ENCODE data around the gene DIP2C.

DIP2C gene

DNA sequence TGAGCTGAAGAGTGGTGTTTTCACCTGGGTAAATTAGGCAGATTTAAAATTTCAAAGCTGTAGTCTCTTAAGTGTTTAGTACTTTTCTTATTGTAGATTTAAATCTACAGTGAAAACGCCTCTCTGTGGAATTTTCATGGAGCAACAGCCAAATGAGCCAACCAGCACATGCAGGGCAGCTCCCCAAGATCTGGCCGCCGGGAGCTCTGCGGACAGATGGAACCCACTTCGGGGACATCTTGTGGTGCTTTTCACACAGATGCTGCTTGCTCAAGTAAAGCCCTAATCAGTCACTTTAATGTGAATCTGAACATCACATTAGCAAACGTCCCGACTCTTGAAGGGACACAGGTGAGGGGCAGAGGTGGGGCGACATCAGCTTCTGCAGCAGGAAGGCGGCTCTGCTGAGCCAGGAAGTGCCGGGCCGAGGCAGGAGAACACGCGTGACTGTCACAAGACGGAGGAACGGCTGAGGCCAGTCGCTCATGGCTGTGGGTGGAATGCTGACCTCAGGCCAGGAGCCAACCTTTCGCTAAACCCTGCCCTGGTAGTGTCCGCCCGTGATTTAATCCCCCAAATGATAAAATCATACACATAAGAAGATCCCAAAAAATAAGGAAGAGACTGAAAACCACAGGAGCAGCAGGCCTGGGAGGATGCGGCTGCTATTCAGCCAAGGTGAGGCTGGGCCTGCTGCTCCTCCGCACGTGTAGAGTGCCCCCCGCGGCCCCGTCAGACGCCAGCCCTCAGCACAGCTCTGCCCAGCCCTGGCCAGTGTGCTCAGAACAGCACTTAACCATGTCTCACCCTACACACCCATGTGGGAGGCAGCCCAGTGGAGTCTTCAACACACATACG is 297.4 kb downstream of the DIP2C start:
- no peak for DNase-seq (ENCODE audit: low read depth in 2 of 2)

DNA sequence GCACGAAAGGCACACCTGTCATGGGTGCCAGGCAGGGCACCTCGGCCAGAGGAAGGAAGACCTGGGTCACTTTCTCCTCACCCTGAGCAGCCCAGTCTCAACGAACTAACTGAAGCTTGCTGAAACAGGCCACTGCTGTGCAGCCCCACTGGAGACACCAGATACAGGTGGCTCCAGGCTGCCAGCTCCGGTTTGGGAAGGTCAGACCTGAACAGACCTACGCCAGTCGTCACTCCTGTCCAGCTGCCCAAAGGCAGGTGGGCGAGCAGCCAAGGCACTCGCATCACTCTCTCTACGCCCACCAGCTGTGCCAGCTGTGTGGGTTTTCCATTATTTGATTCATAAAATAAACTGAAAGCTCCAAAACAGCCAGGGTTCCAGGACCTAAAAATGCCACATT is 298.2 kb downstream of the DIP2C start:
- no peak for DNase-seq (ENCODE audit: low read depth in 2 of 2)

DNA sequence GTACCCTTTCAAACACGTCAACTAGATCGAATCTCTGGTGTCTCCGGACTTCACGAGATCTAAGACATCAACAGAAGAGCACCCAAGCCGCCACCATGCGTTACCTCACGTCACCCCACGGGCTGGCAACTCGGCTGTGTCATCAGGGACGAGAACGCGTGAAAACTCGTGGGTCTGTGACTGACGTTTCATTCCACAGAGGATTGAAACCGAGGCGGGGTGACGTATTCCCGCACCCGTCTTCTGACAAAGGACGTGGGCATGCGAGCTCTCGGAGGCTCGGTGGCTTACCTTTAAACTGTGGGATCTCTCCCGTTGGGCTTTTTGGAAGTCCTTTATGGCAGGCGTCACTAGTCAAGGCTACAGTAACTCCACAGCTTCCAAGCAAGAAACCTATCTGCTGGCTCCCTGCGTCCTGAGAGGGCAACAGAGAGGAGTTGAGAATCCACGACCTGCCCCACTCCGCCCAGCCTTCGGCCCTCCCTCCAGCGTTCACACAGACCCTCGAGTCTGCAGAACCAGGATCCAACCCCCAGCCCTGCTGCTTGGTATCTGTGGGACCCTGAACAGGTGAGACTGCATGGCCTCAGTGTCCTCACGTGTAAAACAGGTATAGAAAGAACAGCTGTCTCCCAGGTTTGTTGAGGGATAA is 298.9 kb downstream of the DIP2C start:
- no peak for DNase-seq (ENCODE audit: low read depth in 2 of 2)

DNA sequence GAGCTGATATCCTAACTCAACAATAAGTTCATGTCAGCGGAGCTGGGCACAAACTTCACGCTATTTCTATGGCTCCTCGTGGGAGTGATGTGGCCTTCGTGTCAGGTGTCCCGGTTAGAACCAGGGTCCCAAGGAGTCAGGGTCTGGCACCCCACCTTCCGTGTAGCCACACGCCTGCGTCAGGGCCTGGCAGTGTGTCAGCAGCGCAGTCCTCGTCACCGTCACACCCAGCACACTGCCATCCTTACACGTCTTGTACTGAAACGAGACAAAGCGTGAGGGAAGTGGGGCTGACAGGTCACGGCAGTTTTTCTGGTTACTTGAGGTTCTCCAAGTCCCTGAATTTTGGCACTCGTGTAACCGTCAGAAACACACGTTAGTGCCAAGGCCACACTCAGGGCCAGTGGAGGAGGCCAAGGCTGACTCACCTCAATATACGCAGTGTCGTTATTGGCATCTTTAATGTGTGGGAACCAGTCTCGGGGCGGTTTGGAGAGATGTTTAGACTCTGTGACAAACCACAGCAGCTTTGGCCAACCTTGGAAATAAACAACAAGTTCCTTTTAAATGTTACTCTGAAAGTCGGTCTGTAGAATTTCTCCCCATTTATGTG is 299.5 kb downstream of the DIP2C start:
- DNase-seq (ENCODE audit: low read depth in 2 of 2) = no peak

DNA sequence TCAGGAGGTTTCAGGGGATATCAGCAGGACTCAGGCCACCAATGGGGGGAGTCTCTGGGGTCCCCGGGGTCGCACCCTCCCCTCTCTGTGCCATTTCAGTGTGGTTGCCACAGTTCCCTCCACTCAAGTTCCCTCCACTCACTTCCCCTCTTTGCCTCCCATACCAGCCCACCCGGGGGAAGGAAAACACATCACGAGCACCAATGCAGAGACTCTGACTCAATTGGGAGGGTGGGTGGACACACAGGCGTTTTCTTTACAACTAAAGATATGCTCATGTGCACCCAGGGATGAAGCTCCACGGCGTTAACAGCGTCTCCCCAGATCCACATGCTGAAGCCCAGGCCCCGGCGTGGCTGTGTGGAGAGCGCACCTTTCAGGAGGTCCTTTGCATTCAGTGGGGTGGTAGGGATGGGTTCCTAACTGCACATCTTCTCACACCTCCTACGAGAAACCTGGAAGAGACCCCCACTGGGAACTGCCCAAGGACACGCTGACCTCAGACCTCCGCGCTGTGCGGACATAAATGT is 300.1 kb downstream of the DIP2C start:
- DNase-seq (ENCODE audit: low read depth in 2 of 2) = no peak

DNA sequence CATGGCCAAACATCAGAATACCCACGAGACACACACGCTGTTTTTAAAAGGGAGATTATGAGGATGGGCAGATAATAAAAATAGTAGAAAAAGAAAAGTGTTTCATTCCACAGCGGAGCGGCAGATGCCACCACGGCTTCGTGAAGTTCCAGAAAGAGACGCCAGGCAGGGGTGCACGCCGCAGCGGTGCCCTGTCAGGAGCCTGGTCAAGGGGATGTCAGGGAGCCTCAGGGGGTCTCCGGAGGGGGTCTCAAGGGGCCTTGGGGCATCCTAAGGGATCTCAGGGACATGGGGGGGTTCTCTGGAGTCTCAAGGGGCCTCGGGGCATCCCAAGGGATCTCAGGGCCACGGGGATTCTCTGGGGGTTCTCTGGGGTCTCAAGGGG is 300.8 kb downstream of the DIP2C start:
- no peak for DNase-seq (ENCODE audit: low read depth in 2 of 2)

DNA sequence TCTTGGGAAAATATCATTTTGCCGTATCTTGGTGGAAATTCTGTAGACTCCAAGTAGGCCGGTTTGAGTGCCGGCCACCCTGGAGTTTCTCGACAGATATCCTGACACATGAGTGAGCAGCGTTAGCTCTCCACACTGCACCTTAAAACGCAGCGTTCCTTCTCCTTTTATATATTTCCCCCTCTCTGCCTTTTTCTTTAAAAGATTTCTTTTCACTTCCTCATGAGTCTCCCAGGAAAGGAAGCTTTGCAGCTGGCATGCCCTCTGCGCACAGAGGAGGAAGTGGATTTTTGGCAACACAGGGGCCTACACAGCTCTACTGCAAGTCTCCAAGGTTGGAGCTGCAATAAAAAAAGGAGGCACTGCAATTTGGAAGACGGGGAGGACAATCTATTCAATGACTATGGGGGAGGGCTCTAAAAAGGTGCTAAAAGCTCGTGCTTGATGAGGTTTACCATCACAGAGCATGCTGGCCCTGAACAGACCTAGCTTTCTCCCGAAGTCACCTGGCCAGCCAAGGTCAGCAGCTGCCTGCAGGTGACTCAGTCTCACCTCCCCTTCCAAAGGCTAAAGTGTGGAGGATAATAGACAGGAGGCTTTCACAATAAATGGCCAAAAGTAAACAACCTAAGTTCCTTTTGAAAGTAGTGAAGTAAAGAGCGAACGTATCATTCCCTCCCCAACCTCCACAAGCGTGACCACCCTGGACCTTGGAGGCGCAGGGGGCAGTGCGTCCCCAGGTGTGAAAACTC is 301.4 kb downstream of the DIP2C start:
- no peak for DNase-seq (ENCODE audit: low read depth in 2 of 2)

DNA sequence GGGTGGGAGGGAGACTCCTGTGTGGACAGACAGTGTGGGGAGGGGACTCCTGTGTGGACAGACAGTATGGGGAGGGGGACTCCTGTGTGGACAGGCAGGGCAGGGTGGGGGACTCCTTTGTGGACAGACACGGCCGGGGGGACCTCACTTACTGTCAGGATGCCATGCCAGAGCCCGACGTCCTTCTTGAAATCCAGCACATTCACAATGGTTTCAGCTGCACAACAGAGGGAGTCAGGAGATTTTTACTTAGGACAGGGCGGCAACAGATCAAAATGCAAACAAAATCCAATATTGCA is 301.9 kb downstream of the DIP2C start:
- no peak for DNase-seq (ENCODE audit: low read depth in 2 of 2)

DNA sequence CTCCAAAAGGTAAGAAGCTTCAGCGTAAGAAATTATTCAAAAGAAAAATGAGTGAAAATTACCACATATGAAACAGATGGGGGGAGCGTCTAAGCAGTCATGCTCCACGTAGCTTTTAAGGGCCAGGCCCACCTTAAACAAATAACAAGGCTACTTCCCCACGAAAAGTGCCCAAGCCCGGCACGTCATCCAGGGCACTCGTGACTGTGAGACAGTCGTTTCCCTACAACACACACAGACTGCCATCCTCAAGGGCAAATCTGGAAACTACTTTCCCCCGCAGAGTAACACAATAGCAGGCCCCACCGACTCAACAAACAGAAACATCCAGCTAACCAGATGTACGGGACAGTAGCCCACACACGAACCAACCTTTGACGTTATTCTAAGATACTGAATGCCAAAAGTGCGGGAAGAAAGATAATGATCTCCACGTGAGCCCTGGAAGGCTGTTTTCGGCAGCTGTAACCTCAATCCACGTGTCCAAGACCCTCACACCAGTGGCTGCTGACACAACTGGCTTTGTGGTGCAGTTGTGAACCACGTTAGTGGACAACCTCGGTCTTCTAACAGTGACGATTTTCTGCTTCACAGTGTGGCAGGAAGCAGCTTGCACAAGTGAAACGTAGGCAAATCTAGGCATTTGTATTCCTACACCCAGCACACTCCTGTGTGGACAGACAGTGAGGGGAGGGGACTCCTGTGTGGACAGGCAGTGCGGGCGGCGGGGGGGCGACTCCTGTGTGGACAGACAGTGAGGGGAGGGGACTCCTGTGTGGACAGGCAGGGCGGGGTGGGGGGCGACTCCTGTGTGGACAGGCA is 302.5 kb downstream of the DIP2C start:
- DNase-seq (ENCODE audit: low read depth in 2 of 2) = no peak

DNA sequence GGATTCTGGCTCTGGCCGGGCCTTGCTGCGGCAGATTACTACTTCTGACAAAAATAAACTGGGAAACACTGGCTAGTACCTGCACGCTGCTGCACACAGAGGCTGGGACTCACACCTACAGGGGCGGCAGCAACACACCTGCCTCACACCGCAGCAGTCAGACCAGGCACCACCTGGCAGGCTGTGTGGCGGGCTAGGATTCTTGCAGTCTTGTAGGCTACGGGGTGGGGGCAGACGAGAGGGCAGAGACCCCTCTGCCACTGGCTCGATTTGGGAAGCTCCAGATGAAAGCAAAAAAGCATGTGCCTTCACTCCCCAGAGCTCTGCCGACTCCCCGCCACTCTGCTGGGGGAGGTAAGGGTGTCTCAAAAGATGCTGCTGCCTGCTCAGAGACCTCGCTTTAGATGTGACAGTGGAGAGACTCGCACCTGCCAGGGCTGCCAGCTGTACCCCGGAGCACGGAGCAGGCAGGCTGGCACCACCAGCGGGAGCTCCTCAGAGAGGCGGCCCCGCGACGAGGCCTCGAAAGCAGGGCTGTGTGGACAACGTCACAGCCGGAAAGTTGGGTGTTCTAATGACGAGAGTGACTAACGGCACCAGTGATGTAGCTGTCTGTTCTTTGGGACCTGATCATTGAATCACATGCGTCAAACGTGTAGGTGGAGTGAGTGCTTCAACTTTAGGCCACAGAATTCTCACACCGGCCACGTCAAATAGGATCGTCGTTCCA is 303.7 kb downstream of the DIP2C start:
- DNase-seq (ENCODE audit: low read depth in 2 of 2) = no peak

DNA sequence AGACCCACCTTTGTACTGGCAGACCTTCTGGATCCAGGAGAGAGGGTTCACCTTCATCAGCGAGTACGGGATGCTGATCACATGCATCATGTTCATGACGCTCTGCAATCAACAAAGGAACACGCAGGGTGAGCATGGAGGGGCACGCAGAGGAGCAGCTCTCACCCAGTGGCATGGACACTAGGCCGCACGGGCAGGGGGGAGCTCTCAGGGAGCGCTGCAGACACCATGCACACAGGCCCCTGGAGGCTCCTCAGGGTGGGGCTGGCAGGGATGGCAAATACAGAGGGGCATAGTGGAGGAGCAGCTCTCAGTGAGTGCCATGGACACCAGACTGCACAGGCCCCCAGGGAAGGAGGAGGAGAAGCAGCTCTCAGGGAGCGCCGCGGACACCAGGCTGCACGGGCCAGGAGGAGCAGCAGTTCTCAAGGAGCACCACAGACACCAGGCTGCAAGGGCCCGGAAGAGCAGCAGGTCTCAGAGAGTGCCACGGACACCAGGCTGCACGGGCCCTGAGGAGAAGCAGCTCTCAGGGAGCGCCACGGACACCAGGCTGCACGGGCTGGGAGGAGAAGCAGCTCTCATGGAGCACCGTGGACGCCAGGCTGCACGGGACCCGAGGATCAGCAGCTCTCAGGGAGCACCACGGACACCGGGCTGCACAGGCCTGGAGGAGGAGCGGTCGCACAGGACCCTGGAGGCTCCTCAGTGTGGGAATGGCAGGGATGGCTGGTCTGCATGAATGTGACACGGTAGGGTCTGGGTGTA is 304.7 kb downstream of the DIP2C start:
- DNase-seq (ENCODE audit: low read depth in 2 of 2) = no peak

DNA sequence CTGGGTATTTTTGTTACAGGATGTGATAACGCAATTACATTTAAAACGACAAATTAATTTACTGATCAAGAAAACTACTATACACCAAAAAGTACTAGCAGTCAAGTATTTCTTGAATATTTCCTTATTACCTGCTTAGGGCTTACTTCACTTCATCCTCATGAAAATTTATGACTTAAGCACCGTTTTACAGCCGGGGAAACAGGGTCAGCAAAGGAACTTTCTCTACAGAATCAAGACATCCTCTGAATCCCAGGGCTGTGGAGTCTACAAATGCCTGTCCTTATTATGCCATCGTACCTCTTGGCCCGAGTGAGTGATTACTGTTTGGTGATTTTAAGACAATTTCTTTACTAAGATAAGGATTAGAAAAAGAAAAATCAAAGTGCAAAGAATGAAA is 305.9 kb downstream of the DIP2C start:
- DNase-seq (ENCODE audit: low read depth in 2 of 2) = no peak

DNA sequence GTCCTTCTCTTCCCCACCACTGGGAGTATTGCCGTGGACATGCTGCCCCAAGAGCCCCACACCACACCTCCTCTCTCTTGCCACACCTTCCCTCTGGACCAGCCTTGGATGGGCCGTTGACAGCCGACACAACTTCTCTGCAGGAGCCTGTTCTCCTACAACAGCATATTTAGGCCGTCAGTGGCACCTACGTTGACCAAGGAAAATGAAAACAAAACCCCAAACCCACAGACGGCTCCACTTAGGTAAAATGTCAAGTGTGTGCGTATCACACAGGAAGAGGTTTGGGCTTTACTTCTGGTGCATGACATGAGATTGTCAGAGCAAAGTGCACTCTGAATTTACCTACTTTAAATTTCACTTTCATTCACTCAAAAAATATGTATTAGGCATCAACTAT is 307.7 kb downstream of the DIP2C start:
- DNase-seq (ENCODE audit: low read depth in 2 of 2) = no peak

DNA sequence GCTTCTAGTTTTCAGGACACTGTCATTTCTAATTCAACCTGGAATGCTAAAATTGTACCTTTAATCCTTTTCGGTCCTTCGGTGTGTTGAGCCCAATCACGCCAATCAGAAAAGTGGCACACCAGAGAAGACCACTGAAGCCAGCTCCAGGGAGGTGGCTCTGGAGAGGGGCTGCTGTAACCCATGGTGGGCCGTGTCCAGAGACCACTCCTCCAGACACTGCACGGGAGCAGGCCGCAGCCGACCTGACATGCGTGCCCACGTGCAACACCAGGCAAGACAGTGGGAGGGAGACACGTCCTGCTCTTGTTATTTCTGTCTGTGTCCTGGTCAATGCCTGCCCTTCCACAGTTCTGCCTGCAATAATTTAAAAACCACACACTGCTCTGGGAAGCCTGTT is 308.1 kb downstream of the DIP2C start:
- DNase-seq (ENCODE audit: low read depth in 2 of 2) = no peak

DNA sequence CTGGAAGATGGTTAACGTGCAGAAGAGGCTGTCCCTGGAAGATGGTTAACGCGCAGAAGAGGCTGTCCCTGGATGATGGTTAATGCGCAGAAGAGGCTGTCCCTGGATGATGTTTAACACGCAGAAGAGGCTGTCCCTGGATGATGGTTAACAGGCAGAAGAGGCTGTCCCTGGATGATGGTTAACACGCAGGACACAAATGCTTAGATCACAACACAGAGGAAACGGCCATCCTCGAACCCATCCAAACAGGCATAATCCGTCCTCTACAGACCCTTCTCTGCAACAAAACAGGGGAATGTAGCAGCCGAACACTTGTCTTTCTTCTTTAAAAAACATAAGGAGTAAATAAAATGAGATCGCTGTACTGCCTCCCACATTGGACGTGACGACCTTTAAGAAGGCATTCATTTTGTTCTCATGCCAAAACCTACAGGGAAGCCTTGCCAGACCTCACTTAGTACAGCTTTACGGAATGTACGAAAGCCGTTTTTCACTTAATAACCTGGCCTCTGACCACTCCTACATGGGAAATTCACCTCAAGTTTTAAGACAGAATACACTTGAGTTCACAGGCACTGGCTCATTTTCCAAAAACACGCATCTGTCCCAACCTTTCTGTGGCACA is 309.0 kb downstream of the DIP2C start:
- DNase-seq (ENCODE audit: low read depth in 2 of 2) = no peak

DNA sequence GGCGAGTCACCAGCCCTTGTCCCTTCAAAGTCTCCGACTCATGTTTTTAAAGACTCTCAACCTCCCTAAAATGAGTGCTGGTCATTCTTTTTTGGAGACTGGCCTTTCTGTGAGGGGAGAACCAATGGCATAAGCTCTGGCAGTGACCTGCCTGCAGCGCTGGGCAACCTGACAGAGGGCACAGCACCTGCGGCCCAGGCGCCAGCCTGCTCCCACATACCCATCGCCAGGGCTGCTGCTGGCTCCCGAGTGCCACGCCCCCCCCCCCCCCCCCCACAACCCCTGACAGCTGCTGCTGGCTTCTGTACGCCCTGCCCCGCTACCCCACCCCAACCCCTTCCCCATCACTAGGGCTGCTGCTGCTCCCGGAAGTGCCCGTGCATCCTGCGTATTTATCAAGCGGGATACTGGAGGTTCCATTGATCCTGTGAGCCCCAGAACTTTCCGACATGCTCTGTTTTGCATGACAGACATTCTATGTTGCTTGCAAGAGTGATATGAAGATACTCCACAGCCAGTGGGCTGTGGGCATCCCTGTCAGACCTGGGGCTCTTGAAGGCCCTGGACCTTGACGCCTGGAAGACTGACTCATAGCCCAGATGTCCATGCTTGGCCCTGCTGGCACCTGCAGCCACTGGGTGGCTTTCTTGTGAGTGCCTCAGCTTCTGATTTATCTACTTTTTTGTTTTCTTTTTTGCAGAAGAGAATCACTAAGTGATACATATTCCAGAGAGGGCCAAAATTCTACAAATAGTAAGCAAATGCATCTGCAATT is 310.4 kb downstream of the DIP2C start:
- DNase-seq (ENCODE audit: low read depth in 2 of 2) = no peak

DNA sequence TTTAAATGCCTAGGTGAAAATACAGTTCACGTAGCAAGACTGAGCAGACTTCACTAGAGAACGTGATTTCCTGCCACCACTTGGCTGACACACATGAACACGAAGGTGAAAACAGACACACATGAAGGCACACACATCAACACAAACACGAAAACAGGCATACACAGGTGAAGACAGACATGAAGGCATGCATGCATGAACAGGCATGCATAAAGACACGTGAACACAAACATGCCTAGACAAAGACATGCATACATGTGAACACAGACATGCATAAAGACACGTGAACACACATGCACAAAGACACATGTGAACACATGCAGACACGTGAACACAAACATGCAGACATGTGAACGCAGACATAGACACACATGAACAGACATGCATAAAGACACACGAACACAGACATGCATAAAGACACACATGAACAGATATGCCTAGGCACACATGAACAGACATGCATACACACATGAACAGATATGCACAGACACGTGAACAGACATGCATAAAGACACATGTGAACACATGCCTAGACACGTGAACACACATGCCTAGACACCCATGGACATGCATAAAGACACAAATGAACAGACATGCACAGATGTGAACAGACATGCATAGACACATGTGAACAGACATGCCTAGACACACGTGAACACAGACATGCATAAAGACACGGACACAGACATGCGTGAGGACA is 311.1 kb downstream of the DIP2C start:
- DNase-seq (ENCODE audit: low read depth in 2 of 2) = no peak

DNA sequence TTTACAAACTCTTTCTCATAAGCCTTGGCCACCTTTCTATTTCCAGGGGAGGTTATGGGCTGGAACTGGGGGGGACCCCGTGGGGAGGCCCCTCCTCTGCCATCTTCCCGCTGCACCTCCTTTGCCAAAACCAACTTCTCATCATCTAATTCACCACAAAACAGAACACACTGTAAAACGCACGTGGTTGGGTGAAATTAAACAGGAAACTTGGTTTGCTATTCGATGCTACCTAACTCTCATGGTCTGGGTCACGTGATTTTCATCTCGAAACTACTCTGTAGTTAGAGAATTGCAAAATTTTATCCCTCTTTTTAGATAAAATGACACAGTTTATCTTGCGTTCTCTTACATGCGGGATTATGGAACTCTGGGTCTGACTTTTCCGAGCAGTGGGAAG is 312.2 kb downstream of the DIP2C start:
- no peak for DNase-seq (ENCODE audit: low read depth in 2 of 2)

Data from stimulated activated CD4-positive, alpha-beta T cell treated with anti-CD3 and anti-CD28 coated beads, Interleukin-4, amount 100 ng/mL, for 48 hours (primary cell).